Hepatic stellate cell (primary cell): ENCODE results near the gene SHC3.

Experiments
- DNase-seq: peaks from one replicate; pipeline ENCODE4 v3.0.0; 2011; ENCODE audit warnings: low spot score

The SHC3 gene

DNA sequence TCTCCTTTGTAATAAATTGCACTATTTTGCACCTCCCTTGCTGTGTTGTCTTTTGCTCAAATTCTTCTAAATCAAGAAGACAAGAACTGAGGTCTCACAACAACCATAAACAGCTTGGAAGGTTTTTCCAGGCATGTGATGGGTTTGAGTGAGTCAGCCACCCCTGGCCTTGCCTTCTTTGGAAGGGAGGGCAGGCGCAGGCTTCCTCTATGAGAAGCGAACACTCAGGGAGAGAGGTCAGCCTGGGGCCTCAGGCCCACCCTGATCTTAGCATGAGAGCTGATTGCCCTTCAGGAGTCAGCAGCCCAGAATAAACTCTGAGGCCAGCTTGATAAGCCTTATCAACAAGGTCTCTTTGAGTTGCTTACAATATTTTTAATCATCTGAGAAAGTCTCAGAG is 155.7 kb downstream of the SHC3 start:
- no peak for DNase-seq

DNA sequence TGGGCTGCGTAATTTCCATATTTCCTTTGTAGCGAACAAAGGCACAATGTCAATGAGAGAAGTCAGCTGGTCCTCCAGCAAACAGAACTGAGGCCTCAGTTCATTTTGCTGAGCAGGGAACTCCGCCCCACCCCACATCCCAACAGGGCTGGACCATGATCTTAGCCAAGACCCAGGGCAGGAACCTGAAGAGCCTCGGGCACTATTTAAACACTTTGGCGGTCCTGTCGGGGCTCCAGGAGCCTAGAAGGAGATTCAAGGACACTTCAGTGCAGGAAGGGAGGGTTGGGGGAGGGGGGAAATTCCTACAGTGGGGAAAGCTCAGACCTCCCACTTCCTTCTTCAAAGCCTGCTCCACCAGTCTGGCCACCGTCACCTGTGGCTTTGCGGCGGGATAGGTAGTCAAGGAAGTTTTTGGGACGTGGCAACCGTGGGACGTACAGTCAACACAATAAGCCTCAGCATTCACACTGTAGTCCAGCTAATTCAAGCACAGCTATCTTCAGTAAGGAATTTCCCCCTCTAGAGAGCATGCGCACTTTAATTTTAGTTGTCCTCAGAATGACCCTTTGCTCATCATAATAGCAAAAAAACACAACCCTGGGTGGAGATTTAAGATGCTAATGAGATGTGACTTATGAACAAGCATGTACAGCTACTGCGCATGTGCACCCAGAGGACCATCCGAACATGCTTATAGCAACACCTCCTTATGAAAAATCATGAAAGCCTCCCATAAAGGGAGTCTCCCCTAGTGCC is 156.4 kb downstream of the SHC3 start:
- no peak for DNase-seq

DNA sequence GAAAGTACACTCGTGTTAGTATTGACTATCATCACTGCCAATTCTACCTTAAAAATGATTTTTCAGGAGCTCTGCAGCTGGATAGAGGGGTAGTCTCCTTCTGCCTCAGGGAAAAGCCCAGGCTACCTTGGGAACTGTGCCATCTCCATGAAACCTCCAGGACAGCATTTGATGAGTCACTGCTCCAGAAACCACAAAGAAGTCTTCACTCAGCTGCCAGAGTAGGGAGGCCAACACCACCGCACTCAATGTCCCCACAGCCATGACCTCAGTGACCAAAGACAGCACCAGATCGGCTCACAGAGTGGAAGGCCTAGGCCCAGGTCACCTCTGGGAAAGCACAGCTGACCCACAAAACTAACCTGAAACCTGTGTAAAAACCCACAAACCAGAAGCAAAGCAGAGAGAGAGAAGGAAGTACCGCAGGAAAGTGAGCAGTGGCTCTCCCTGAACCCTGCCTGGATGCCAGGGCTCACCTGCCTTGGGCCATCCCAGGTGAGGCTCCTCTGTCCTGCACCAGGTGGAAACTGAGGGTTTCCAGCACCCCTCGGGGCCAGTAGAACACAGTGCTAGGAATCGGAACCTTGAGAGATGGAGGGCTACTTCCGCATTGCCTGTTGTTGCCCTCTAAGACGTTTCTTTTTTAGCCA is 157.3 kb downstream of the SHC3 start:
- DNase-seq, result peak; percentile 77

DNA sequence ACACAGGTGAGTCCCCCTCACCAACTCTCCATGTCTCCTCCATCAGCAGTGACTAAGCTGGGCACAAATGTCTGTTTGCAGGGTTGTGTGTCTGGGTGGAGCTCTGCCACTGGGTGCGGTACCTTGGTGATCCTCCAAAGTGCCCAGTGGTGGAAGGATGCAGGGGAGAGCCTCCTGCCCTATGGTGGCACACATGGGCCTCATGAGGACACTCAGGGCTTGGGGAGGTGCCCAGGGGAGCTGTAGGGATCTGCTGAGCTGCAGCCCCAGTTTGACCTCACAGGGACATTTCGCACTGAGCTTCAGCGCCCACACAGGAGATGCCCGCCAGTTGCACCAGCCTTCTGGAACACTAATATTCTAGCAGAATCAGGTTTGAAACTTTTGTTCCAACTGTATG is 157.9 kb downstream of the SHC3 start:
- no peak for DNase-seq

DNA sequence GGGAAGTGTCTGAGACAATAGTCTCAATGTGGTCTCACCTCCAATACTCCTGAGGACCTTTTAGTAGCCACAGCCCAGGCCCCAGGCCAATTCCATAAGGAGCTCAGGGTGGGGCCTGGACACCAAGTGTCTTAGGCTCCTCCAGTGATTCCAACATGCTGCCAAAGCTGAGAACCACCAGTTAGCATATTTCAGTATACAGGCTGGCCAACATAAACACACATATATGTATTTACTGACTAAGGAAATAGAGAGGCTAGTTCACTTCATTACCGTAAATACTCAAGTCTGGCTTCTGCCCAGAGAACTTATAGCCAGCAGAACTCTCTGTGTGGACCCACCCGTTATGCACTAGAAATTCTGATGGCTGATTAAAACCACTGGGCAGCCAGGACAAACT is 163.3 kb downstream of the SHC3 start:
- no peak for DNase-seq

DNA sequence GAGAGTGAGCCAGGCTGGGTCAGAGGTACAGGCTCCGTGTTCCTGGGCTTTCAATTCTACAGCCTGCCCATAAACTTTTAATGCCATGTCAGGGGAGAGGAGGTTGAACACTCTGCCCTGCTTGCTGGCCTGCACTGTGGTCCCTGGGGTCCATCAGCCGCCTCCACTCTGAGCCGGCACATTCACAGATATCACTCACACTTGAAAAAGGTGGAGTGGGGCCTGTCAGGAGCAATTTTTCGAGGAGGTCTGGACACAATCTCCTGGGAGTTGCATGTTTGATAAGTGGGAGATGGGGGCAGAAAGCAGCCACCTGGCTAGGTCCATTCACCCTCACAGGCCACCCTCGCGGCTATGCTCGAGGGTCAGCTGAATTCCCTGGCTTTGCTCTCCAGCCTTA is 164.5 kb downstream of the SHC3 start:
- no peak for DNase-seq

DNA sequence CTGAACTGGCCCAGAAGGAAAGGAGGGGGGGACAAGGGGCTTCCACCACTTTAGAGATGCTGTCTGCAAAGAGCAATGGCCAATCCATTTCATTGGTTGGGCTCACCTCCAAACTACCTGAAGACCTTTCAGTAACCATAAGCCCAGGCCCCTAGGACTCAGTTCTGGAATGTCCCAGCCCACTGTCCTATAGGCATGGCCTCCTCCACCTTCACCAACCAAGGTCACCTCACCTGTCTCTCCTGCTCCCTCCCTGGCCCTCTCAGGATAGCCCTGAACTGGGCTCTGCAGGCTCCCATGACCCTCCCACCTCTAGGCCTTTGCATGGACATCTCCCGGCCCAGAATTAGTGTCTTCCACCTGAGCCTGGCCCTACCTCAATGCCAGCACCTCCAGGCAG is 165.0 kb downstream of the SHC3 start:
- DNase-seq, result no peak

DNA sequence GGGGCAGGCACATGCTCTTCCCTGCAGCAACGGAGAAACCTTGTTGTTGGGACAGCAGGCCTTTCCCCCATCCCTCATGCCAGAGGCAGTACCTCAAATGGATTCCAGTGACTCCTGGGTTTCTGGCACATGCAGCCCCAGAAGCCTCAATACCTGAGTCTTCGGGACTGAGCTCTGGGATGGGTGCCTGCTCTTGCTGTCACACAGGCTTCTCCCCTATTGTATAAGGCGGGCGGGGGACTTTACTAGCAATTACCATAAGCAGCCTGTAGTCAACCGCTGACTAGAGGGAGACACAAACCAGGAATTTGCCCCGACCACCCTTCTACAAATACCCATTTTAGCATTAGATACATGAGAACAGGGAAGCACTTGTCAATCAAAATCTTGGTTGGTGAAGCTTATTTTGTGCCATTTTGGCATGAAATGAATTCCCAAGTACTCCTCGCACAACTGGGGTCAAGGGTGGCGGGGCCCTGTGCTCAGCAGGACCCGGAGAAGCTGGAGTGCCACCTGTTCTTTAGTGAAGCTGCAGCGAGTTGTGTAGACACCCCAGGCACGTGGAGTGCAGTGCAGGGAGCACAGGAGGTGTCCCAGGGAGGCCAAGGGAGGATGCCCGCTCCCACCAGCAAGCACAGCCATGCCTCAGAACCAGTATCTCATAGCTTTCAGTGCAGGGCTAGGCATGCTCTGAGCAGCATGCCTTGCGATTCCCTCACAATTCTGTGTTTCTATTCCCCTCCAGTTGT is 166.2 kb downstream of the SHC3 start:
- DNase-seq, result no peak

DNA sequence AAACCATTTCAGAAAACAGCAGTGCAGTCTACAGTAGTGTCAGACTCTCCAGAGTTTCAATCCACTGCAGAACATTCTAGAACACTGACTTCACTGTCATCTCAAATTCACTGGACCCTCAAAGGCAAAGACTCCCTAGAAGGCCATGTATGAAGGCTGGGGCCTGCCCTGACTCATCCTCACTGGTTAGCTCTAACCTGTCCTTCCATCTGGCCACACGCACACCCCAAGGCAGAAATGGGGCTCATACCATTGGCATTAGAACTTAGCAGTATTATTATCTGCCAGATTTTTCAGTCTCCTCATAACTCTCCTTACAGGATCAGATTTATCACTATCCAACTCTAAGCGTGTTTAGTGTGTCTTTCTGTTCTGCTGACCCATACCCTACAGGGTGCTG is 166.9 kb downstream of the SHC3 start:
- no peak for DNase-seq

DNA sequence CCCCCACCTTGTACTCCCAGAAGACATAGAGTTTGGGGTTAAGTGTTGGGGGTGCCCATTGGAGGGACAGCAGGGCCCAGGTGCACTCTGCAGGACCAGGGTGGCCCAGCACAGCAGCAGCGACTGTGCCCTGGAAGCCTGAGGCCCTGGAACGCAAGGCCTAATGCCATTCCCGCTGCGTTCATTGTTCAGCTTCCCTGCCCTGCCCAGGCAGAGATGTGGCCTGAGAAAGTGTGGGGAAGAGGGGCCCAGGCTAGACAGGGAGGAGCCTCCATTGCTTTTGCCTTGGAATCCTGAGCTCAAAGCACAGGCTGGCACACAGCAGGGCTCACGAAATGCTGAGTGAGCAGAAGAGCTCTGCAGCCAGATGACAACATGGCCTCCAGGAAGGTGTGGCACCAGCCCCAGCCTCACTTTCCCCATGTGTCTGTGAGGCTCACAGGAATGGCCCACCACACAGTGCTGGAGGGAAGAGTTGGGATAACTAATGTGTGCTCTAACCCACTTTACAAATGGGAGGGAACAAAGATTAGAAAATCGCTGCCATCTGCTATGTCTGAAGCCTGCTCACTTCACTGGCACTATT is 168.0 kb downstream of the SHC3 start:
- no peak for DNase-seq

DNA sequence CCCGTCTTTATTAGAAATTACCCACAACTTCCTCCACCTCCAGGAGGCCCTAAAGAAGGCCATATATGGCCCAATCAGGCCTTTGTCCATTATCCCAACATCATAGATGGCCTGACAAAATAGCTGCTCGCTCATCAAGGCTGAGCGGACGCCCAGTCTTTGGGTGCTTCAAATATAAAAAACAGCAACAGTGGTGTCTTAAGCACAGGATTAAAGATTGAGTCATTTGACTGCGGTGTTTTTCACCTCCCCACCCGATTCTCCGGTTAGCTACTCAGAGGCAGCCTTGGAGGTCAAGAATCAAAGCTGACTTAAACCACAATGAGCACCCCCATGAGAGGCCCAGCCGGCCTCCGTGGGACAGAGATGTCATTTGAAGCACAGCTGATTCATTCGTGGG is 168.6 kb downstream of the SHC3 start:
- DNase-seq, result no peak

DNA sequence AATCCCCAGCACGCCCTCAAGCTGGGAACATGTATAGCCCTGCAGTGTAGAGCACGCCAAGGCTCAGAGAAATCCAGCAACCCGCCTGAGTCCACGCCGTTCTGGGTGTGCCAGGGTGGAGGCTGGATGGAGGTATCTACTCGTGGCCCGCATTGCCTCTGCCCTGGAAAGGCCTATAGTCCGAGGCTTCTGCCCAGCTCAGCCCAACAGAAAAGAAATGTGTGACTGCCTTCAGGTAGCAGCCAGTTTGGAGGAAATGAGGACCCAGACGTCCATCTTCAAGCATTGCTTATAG is 169.1 kb downstream of the SHC3 start:
- no peak for DNase-seq

DNA sequence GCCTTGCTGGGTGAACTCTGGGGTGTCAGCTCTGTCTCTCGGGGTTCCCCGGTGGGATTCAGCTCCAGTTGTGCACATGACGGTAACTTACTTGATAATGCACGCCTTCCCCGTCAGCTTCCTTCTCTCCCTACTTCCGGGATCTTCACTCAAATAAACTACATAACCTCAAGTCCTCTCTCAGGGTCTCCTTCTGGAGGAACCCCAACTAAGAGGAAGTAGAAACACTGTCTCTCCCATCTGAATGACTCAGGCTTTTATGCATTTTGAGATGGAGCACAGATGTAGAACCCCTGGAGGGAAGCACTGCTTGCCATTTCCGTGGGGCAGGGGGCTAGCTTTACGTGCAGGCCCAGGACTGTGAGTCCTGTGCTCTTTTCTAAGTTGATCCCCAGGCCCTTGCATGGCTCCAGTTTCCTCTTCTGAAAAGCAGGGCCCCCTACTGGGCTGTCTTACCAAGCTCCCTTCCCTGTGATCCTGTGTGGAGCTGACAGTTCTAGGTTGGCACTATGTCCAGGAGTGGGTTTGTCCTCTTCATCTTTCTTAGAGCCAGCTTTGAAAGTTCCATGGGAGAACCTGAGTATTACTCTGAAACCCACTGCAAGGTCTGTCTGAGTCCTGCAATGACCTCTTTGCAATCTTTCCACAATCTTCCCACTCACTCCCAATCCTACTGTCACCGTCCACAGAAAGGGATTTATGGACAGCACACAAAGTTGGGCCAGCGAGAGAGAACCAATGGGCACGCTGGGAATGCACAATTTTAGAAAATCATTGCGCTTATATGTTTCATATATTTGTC is 169.7 kb downstream of the SHC3 start:
- DNase-seq, result no peak

DNA sequence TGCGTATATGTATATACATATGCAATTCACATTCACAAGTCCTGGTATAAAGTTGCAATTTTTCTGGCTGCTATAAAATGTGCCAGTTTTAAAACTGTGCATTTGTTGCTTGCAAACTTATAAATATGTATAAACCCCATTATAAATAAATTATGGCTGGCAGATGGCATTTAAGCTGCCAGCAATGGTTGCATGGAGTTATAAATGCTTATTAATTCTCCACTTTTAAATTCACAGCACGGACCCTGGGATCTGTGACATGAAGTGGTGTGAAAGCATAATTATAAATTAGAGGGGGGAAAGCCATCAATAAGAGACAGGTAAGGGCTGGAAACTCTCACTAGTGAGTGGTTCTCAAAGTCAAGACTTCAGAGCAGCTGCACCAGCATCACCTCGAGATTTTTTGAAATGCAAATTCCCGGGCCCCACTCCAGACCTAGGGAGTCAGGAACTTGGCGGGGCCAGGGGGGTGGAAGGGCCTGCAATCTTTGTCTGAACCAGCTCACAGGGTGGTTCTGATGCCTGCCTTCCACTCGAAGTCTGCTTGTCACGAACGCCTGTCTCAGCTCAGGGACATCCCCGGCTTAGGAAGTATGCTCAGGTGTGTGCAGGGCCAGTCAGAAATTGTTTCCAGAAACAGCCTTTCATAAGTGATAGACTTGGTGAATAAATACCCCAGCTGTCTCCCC is 170.4 kb downstream of the SHC3 start:
- no peak for DNase-seq

DNA sequence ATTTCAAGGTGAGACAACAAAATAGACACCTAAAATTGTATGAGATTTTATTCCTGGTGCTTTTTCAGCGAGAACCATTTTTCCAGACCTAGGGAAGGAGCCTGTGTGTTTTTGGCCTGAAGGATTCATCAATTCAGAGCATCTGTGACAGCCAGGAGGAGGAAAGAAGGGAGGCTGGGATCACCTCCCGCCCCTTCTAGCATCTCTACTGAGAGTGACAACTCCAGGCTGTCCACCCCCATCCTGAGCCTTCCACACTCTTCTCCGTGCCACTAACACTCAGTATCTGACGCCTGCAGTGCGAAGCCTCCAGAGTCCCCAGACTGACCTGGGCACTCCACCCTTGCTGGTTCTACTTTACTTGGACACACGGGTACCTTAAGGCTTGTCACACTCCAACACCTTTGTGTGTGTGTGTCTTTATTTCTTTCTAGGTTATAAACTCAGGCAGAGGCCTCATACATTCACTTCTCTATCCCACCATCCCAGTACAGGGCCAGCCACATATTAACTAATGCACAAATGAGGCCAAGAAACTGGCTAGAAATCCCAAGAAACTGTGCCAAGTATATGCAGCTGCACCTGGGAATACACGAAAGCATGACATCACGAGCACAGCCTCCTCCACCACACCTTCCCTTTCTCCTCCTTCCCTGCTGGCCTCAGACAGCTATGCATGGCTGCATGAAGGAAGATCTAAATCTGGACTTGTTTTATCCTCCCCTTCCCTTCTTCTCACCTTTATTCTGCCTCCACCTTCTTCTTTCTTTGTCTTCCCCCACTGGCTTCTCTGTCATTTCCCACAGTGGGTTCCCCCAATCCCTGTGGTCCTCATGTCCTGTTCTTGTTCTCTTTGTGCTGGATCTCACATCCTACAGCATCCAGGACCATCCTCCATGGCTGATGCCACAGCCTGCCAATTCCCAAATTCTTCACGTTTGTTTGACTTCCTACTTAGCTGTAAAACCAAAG is 171.3 kb downstream of the SHC3 start:
- DNase-seq, result no peak

DNA sequence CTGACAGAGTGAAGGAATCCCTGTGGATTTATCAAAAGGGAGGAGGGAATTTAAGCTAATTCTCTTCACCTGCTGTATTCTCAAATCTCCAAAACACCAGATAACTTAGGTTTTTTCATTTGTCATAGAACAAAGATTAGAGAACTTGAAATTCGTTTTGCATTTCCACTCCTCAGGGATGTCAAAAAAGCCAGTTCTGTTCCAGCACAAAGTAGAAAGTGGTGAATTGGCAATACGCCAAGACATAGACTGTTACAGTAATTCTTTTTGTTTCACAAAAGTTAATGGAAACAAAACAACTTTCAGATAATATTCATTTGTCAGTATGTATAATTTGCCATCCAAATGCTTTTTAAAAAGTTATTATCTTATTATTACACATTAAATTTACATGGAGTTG is 172.4 kb downstream of the SHC3 start:
- DNase-seq, result no peak

DNA sequence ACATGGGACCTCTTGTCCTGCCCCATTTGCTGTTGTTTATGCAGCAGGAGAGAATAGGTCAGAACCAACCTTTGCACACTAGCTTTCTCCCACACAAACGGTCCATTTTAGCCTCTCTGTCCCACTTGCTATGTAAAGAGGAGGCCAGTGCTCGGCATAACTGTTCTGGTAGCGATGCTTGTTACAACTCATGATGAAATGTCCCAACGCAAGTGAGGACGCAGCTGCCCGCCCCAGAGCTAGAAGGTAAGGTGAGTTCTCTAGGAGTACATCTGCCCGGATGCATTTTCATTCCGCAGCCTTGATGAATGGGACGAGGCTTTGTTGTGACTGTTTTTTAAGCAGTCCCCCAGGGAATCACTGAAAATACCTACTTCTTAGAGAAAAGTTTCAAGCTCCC is 173.3 kb downstream of the SHC3 start:
- DNase-seq, result no peak

DNA sequence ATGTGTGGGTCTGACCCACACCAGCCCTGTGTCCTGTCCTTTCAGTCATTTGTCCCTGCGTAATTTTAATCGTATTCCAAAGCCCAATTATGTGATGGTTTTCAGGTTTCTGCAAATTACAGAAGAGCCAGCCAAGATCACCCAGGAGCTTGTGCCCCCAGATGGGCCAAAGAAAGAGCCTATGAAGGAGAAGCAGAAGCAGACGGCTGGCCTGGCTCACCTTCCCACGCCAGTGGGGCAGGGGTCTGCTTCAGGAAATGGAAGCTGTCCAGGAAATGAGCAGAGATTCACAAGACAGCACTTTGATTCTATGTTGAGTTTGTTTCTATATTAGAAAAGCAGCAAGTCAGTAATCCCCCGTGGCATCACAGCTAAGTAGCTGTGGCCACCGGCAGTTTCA is 175.6 kb downstream of the SHC3 start:
- DNase-seq, result no peak

DNA sequence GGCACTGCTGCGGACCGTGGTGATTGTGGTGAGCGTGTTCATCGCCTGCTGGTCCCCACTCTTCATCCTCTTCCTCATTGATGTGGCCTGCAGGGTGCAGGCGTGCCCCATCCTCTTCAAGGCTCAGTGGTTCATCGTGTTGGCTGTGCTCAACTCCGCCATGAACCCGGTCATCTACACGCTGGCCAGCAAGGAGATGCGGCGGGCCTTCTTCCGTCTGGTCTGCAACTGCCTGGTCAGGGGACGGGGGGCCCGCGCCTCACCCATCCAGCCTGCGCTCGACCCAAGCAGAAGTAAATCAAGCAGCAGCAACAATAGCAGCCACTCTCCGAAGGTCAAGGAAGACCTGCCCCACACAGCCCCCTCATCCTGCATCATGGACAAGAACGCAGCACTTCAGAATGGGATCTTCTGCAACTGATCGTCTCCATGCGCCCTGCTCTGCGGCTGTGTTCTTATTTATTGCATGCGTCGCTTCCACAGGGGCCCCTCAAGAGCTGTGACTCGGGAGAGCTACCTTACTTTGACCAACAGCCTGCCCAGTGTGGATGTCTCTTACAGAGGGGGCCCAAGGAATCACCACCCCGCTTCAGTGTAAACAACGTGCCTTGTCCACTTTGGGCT is 176.6 kb downstream of the SHC3 start:
- DNase-seq, result no peak
